Stomach (tissue), 9 donors: ENCODE measurements around the gene ITGA5. TPM values are rescaled to one million over a fixed set of nuclear protein-coding genes. Genes with fewer than 3 reads are reported as not detected.

Experiments
- DNase-seq, 2 donors: peaks; one replicate each; pipeline versions ENCODE4 v3.0.0 to v3.0.0-alpha.2; 2013 to 2019
- H3K27ac ChIP-seq, 5 donors: fragments of 200-600 bp in 4 of 5; sonication (generic) in 4 of 5; one replicate each; pipeline ENCODE4 v1.5.1; 2013 to 2019; ENCODE audit warnings: mild to moderate bottlenecking in 1 of 5, moderate library complexity in 1 of 5
- H3K27me3 ChIP-seq, 3 donors: fragments of 200-600 bp; sonication (generic); one replicate each; pipeline ENCODE4 v1.5.1; 2017 to 2019; ENCODE audit warnings: mixed run types in 1 of 3
- H3K36me3 ChIP-seq, 4 donors: fragments of 200-600 bp; sonication (generic); 1 replicate in 3 of 4; 2 replicates in 1 of 4; pipeline ENCODE4 v1.5.1; 2016 to 2019
- H3K4me1 ChIP-seq, 4 donors: fragments of 200-600 bp; sonication (generic); one replicate each; pipeline ENCODE4 v1.5.1; 2016 to 2019
- H3K4me3 ChIP-seq, 4 donors: fragments of 200-600 bp; sonication (generic) in 3 of 4; one replicate each; pipeline ENCODE4 v1.5.1; 2016 to 2019; ENCODE audit warnings: mild to moderate bottlenecking in 1 of 4
- H3K9me3 ChIP-seq, 4 donors: fragments of 200-600 bp; sonication (generic); one replicate each; pipeline ENCODE4 v1.5.1; 2016 to 2019
- CTCF ChIP-seq, 7 experiments: fragments of 450-650 bp in 4 of 7; fragments of 200-600 bp in 3 of 7; sonication (generic) in 3 of 7; IDR thresholded peaks; one replicate each; pipeline ENCODE4 v1.5.1; 2016 to 2019; ENCODE audit warnings: antibody characterized with exemption in 7 of 7, control low read depth in 2 of 7, mild to moderate bottlenecking in 1 of 7
- EP300 ChIP-seq: sonication (generic); formaldehyde crosslinking; IDR thresholded peaks from one replicate; pipeline ENCODE4 v1.6.1; 2017; ENCODE audit warnings: antibody characterized with exemption
- POLR2A ChIP-seq, 4 donors: fragments of 450-650 bp; IDR thresholded peaks; one replicate each; pipeline ENCODE4 v1.6.1; 2016; ENCODE audit warnings: antibody characterized with exemption in 4 of 4, control low read depth in 2 of 4, mild to moderate bottlenecking in 1 of 4, moderate library complexity in 1 of 4
- POLR2AphosphoS5 ChIP-seq, 3 donors: sonication (generic); formaldehyde crosslinking; IDR thresholded peaks; one replicate each; pipeline ENCODE4 v1.6.1; 2016; ENCODE audit warnings: antibody characterized with exemption in 3 of 3
- WGBS, 5 donors: extraction: QIAGEN DNeasy Blood & Tissue Kit in 3 of 5; methylation state at CpG; one replicate each; pipeline versions ENCODE4 v1.1.5 to v1.1.7; 2013 to 2018; 5-methylcytosine and 5-hydroxymethylcytosine counted together
- intact Hi-C: fragments of 100-400 bp; cut with DNase I; formaldehyde crosslinking; loops from one replicate; pipeline ENCODE4 v1.15.1; 2023; ENCODE audit warnings: low total_unique reads
- polyA plus RNA-seq, 3 donors: library from polyadenylated mRNA; stranded (reverse); fragments of 200-250 nt; gene quantifications; one replicate each; pipeline ENCODE4 v1.2.3, GENCODE V29; 2013
- total RNA-seq, 5 donors: library from RNA; depleted of rRNA; stranded (reverse); fragments of >200 nt; gene quantifications; one replicate each; pipeline versions ENCODE4 v1.1.0 to v1.2.3, GENCODE V29; 2014 to 2016
- donor health status: healthy with polysubstance abuse.
- donor health status: Bipolar disorder and iron deficiency.
- donor health status: healthy.

Gene ITGA5
- total and polyA plus RNA-seq, 8 donors: 29.3 to 182 (median 85.0) TPM

GRCh38 chr12:54452628-54453027 lies 33.6 kb upstream of the ITGA5 start:
- no peaks in the 10 kb centered on the region for H3K27me3 ChIP-seq
- intact Hi-C loops: no loop called here
- TF ChIP-seq EP300: no peak
- H3K9me3 ChIP-seq: no peaks in the 10 kb centered on the region
- no peaks in the 10 kb centered on the region for H3K4me1 ChIP-seq
- H3K4me3 ChIP-seq: no peak overlapping the region
- no peak overlapping the region for H3K27ac ChIP-seq
- no peak for DNase-seq
- H3K36me3 ChIP-seq: no peaks in the 10 kb centered on the region

GRCh38 chr12:54448344-54448743 lies 29.3 kb upstream of the ITGA5 start:
- H3K27me3 ChIP-seq: no peaks in the 10 kb centered on the region
- peaks cover 0 to 3% (median 0%) of the 10 kb centered on the region in 4 donors for H3K4me1 ChIP-seq
- H3K4me3 ChIP-seq: no peak overlapping the region
- H3K27ac ChIP-seq: no peak overlapping the region
- no peaks in the 10 kb centered on the region for H3K36me3 ChIP-seq
- DNase-seq: no peak
- TF ChIP-seq CTCF (IDR thresholded peaks at IDR 0.05) (no peak), POLR2A (IDR thresholded peaks at IDR 0.05) (no peak), POLR2AphosphoS5 (IDR thresholded peaks at IDR 0.05) (no peak), EP300 (no peak)
- intact Hi-C loops: no loop called here
- WGBS, 5 donors: 84 to 90% (median 88%) methylated on average over 4 of the region's 4 CpGs
- H3K9me3 ChIP-seq: no peaks in the 10 kb centered on the region

- TF ChIP-seq EP300: no peak
- no peak for TF ChIP-seq POLR2A (IDR thresholded peaks at IDR 0.05)
- no peak for TF ChIP-seq CTCF (IDR thresholded peaks at IDR 0.05)
- no peak for TF ChIP-seq POLR2AphosphoS5 (IDR thresholded peaks at IDR 0.05)
- Histone ChIP-seq H3K27me3 (no peaks in the 10 kb centered on the region), H3K9me3 (no peaks in the 10 kb centered on the region), H3K4me3 (no peak overlapping the region), H3K27ac (no peak overlapping the region), H3K36me3 (no peaks in the 10 kb centered on the region), H3K4me1 (peaks cover 0 to 3% (median 0%) of the 10 kb centered on the region in 4 donors)
- intact Hi-C loops: no loop called here
- WGBS, 5 donors: 78 to 90% (median 88%) methylated on average over 2 of the region's 2 CpGs
- no peak for DNase-seq
Measured at GRCh38 chr12:54447917-54448316, 28.9 kb upstream of the ITGA5 start.

- no peak overlapping the region for H3K4me3 ChIP-seq
- peak in 1 of 2 donors; percentile 32 for DNase-seq
Measured at GRCh38 chr12:54444206-54444605, 25.1 kb upstream of the ITGA5 start.

More at GRCh38 chr12:54444206-54444605, 25.1 kb upstream of the ITGA5 start:
- Histone ChIP-seq H3K9me3 (no peaks in the 10 kb centered on the region), H3K36me3 (no peaks in the 10 kb centered on the region), H3K27ac (no peak overlapping the region), H3K4me1 (peaks cover 0 to 6% (median 4%) of the 10 kb centered on the region in 4 donors), H3K27me3 (peaks cover 0 to 3% (median 0%) of the 10 kb centered on the region in 3 donors)
- no peak for TF ChIP-seq POLR2AphosphoS5 (IDR thresholded peaks at IDR 0.05)
- no peak for TF ChIP-seq EP300
- TF ChIP-seq CTCF (IDR thresholded peaks at IDR 0.05): no peak
- no peak for TF ChIP-seq POLR2A (IDR thresholded peaks at IDR 0.05)
- intact Hi-C loops: no loop called here
